ENCODE results near the gene VSIR. TPM values are rescaled to one million over a fixed set of nuclear protein-coding genes. Genes with fewer than 3 reads are reported as not detected.
A peak's percentile ranks its signal among the peaks of the same experiment; 100 is the strongest.

Gene VSIR
- total and polyA plus RNA-seq, 10 donors, result 34.5 to 512 (median 299) TPM

DNA sequence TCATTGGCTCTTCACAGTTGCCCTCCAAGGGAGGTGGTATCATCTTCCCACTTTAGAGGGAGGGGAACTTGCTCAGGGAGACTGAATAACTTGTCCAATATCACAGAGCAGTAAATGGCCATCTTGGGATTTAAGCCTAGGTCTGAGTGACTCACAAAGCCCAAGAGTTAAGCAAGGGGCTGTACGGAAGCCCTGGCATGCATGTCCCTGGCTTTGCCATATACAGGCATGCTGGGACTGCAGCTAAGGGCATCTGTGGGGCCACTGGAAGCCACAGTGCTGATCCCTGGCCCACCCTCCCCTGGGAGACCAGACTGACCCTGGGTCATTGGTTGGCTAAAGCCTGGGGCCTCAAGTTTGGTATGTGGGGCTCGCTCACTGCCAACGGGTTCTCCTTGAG is 3.1 kb downstream of the VSIR start:
- TF ChIP-seq POLR2AphosphoS5 (IDR thresholded peaks at IDR 0.05) (no peak), POLR2A (IDR thresholded peaks at IDR 0.05) (no peak)
- TF ChIP-seq, protein P1, sequence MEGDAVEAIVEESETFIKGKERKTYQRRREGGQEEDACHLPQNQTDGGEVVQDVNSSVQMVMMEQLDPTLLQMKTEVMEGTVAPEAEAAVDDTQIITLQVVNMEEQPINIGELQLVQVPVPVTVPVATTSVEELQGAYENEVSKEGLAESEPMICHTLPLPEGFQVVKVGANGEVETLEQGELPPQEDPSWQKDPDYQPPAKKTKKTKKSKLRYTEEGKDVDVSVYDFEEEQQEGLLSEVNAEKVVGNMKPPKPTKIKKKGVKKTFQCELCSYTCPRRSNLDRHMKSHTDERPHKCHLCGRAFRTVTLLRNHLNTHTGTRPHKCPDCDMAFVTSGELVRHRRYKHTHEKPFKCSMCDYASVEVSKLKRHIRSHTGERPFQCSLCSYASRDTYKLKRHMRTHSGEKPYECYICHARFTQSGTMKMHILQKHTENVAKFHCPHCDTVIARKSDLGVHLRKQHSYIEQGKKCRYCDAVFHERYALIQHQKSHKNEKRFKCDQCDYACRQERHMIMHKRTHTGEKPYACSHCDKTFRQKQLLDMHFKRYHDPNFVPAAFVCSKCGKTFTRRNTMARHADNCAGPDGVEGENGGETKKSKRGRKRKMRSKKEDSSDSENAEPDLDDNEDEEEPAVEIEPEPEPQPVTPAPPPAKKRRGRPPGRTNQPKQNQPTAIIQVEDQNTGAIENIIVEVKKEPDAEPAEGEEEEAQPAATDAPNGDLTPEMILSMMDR (IDR thresholded peaks at IDR 0.05 in 8 of 11, conservative IDR thresholded peaks at IDR 0.05 in 3 of 11), result no peak
- peaks cover 0 to 56% (median 2%) of the 10 kb centered on the region in 6 donors for H3K36me3 ChIP-seq
- H3K27me3 ChIP-seq (replicated peaks in 1 of 7), result no peaks in the 10 kb centered on the region
- peaks cover 78 to 100% (median 97%) of the 10 kb centered on the region in 6 donors for H3K4me1 ChIP-seq
- no peaks in the 10 kb centered on the region for H3K9me3 ChIP-seq
- WGBS, 5 donors, result 71 to 86% (median 80%) methylated on average over 2 to 3 of the region's 3 CpGs
- peak overlapping the region; percentile 22 to 98 (median 95) for H3K27ac ChIP-seq
- intact Hi-C loops (cut with DNase I; ENCODE audit: low total_unique reads), result no loop called here
- DNase-seq, result no peak
- peak overlapping the region in 7 of 8 donors; percentile 58 to 82 (median 77) for H3K4me3 ChIP-seq

DNA sequence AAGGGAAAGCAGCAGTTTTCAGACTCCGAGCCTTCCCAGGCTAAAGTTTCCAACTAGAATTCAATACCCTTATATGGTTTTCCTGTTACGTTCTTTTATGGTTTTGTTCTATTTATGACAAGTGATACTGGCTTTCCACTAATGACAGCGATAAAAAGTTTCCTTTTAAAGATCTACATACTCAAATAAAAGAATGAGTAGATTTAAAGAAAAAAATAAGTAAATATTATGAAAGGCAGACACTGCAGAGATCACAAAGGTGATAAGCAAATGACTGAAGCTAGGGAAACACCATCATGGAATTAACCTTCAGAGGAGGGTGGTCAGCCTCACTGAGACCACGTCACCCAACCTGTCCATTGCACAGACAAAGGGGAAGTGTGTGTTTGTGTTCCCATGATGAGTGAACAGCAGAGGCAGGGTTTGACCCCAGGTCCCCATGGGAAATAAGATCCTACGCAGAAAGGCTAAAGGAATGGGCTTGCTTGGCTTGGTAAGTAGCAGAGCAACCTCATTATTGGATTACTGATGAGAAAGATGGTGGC is 4.0 kb downstream of the VSIR start:
- WGBS, 5 donors, result 12 to 20% (median 14%) methylated on average over 5 of the region's 5 CpGs
- peaks cover 0 to 65% (median 3%) of the 10 kb centered on the region in 6 donors for H3K36me3 ChIP-seq
- peaks cover 74 to 100% (median 97%) of the 10 kb centered on the region in 6 donors for H3K4me1 ChIP-seq
- TF ChIP-seq, protein P1 (IDR thresholded peaks at IDR 0.05 in 8 of 11, conservative IDR thresholded peaks at IDR 0.05 in 3 of 11), result no peak
- no peak for TF ChIP-seq POLR2A (IDR thresholded peaks at IDR 0.05)
- peak in 1 of 3 donors; percentile 89 for TF ChIP-seq POLR2AphosphoS5 (IDR thresholded peaks at IDR 0.05)
- peak; percentile 54 for DNase-seq
- H3K27ac ChIP-seq, result peak overlapping the region; percentile 22 to 98 (median 95)
- no peaks in the 10 kb centered on the region for H3K9me3 ChIP-seq
- H3K4me3 ChIP-seq, result peak overlapping the region in 7 of 8 donors; percentile 58 to 82 (median 77)
- H3K27me3 ChIP-seq (replicated peaks in 1 of 7), result no peaks in the 10 kb centered on the region
- intact Hi-C loops (cut with DNase I; ENCODE audit: low total_unique reads), result no loop called here

DNA sequence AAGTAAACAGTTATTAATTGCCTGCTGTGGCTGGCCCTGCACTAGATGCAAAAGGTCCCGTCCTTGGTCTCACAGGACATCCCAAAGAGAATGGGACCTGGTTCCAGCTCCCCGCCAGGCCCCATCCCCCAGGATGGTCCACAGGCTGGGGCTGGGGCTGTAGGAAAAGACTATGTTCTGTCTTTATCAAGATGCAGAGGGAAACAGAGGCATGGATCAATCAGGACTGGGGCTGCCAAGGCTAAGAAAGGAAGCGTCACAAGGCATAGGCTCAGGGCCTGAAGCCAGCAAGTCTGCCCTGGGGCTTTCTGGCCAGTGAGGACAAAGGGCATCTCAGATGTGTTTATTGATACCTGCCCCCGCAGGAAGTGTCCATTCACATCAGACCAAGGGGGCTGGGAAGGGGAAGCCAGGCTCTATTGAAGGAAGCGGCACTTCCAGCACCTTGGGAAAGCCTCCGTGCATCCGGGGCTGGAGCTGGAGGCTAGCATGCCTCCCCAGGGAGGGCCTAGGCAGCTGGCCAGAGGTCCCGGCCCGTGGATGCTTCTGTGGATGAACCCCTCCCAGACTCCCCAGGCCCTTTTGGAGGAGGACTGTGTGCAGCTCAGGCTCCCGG is 5.8 kb downstream of the VSIR start:
- Histone ChIP-seq H3K36me3 (peaks cover 0 to 83% (median 13%) of the 10 kb centered on the region in 6 donors), H3K4me1 (peaks cover 76 to 100% (median 99%) of the 10 kb centered on the region in 6 donors), H3K27me3 (replicated peaks in 1 of 7) (no peaks in the 10 kb centered on the region), H3K4me3 (peak overlapping the region in 4 of 8 donors; percentile 9 to 81 (median 78)), H3K27ac (peak overlapping the region; percentile 22 to 98 (median 95)), H3K9me3 (no peaks in the 10 kb centered on the region)
- 42 to 64% (median 58%) methylated on average over 7 to 10 of the region's 10 CpGs for WGBS, 5 donors
- intact Hi-C loops (cut with DNase I; ENCODE audit: low total_unique reads), result no loop called here
- TF ChIP-seq, protein P1 (IDR thresholded peaks at IDR 0.05 in 8 of 11, conservative IDR thresholded peaks at IDR 0.05 in 3 of 11), result no peak
- TF ChIP-seq POLR2A (IDR thresholded peaks at IDR 0.05) (no peak), POLR2AphosphoS5 (IDR thresholded peaks at IDR 0.05) (peak; percentile 63 to 88 (median 71))
- peak; percentile 84 for DNase-seq
